Measurements from ENCODE around the gene CSTA. TPM values are rescaled to one million over a fixed set of nuclear protein-coding genes. Genes with fewer than 3 reads are reported as not detected.

CSTA gene
- polyA plus RNA-seq, 3 donors: 211 to 582 (median 515) TPM

DNA sequence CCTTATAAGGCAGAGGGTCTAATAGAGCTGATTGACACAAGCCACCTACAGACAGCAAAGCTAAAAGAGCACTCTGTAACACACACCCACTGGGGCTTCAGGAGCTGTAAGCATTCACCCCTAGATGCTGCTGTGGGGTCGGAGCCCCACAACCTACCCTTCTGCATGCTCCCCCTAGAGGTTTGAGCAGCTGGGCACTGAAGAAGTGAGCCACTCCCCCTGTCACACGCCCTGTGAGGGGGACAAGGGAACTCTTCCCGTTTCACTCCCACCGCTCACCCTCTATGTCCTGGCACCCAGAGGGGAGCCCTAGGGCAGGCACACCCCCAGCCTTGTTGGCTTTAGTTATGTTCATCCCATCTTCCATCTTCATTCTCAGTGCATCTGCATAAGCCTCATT, 9.4 kb upstream of the CSTA start:
- Histone ChIP-seq H3K9me3 (replicated peaks in 1 of 2; ENCODE audit: control insufficient read depth in 1 of 2, insufficient read depth in 1 of 2, low read length in 2 of 2) (no peaks in the 10 kb centered on the region), H3K79me2 (ENCODE audit: insufficient read depth, low read length) (no peaks in the 10 kb centered on the region), H2AFZ (ENCODE audit: insufficient read depth, low read depth, low read length, poor library complexity, severe bottlenecking) (no peak overlapping the region), H3K4me3 (replicated peaks in 1 of 3; ENCODE audit: low read depth in 2 of 3, low read length in 3 of 3) (no peak overlapping the region), H4K20me1 (ENCODE audit: insufficient read depth, low read length) (no peaks in the 10 kb centered on the region), H3K4me2 (replicated peaks; ENCODE audit: extremely low read depth, low read length, poor library complexity, severe bottlenecking) (no peak overlapping the region), H3K27ac (ENCODE audit: low read depth in 1 of 2, low read length in 2 of 2) (no peak overlapping the region), H3K36me3 (replicated peaks in 1 of 2; ENCODE audit: control insufficient read depth in 1 of 2, insufficient read depth in 2 of 2, low read length in 2 of 2) (no peaks in the 10 kb centered on the region), H3K9ac (ENCODE audit: insufficient read depth, low read length, poor library complexity, severe bottlenecking) (no peak overlapping the region), H3K27me3 (ENCODE audit: control insufficient read depth in 2 of 2, insufficient read depth in 2 of 2, low read length in 2 of 2) (no peaks in the 10 kb centered on the region), H3K4me1 (ENCODE audit: control insufficient read depth in 1 of 2, insufficient read depth in 2 of 2, low read length in 2 of 2) (peaks cover 21 to 27% of the 10 kb centered on the region in 2 donors)
- DNase-seq: no peak
- Mint-ChIP-seq H3K4me3 (no peak overlapping the region), H3K36me3 (peaks cover 0 to 2% of the 10 kb centered on the region in 2 donors), H3K4me1 (peaks cover 33% of the 10 kb centered on the region), H3K27me3 (ENCODE audit: low read depth in 3 of 3) (peaks cover 0 to 2% (median 0%) of the 10 kb centered on the region in 3 donors), H3K27ac (no peak overlapping the region), H3K9me3 (peaks cover 0 to 4% (median 0%) of the 10 kb centered on the region in 7 donors)
- intact Hi-C loops (cut with micrococcal nuclease): no loop called here
- WGBS (ENCODE audit: insufficient coverage): 79% methylated on average over 4 of the region's 4 CpGs
- TF ChIP-seq, protein P1, sequence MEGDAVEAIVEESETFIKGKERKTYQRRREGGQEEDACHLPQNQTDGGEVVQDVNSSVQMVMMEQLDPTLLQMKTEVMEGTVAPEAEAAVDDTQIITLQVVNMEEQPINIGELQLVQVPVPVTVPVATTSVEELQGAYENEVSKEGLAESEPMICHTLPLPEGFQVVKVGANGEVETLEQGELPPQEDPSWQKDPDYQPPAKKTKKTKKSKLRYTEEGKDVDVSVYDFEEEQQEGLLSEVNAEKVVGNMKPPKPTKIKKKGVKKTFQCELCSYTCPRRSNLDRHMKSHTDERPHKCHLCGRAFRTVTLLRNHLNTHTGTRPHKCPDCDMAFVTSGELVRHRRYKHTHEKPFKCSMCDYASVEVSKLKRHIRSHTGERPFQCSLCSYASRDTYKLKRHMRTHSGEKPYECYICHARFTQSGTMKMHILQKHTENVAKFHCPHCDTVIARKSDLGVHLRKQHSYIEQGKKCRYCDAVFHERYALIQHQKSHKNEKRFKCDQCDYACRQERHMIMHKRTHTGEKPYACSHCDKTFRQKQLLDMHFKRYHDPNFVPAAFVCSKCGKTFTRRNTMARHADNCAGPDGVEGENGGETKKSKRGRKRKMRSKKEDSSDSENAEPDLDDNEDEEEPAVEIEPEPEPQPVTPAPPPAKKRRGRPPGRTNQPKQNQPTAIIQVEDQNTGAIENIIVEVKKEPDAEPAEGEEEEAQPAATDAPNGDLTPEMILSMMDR (IDR thresholded peaks at IDR 0.05): no peak

DNA sequence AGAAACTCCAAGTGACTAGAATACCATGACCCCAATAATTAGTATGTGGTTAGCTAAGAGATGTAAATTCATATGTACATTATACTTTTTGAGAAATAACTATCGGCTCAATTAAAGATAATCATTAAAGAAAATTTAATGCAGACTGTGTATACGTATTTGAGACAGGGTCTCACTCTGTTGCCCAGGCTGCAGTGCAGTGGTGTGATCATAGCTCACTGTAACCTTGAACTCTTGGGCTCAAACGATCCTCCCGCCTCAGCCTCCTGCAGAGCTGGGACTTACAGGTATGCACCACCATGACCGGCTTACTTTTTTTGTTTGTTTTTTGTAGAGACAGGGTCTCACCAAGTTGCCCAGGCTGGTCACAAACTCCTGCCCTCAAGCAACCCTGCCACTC, 8.7 kb upstream of the CSTA start:
- no peak overlapping the region for H3K4me3 ChIP-seq (replicated peaks in 1 of 3; ENCODE audit: low read depth in 2 of 3, low read length in 3 of 3)
- no peaks in the 10 kb centered on the region for H3K9me3 ChIP-seq (replicated peaks in 1 of 2; ENCODE audit: control insufficient read depth in 1 of 2, insufficient read depth in 1 of 2, low read length in 2 of 2)
- Mint-ChIP-seq H3K4me3 (no peak overlapping the region), H3K27me3 (ENCODE audit: low read depth in 3 of 3) (peaks cover 0 to 2% (median 0%) of the 10 kb centered on the region in 3 donors), H3K9me3 (peaks cover 0 to 4% (median 0%) of the 10 kb centered on the region in 7 donors), H3K27ac (no peak overlapping the region), H3K36me3 (peaks cover 0 to 2% of the 10 kb centered on the region in 2 donors), H3K4me1 (peaks cover 37% of the 10 kb centered on the region)
- peaks cover 21 to 27% of the 10 kb centered on the region in 2 donors for H3K4me1 ChIP-seq (ENCODE audit: control insufficient read depth in 1 of 2, insufficient read depth in 2 of 2, low read length in 2 of 2)
- TF ChIP-seq, protein P1 (IDR thresholded peaks at IDR 0.05): no peak
- H3K27ac ChIP-seq (ENCODE audit: low read depth in 1 of 2, low read length in 2 of 2): no peak overlapping the region
- no peak overlapping the region for H3K9ac ChIP-seq (ENCODE audit: insufficient read depth, low read length, poor library complexity, severe bottlenecking)
- H2AFZ ChIP-seq (ENCODE audit: insufficient read depth, low read depth, low read length, poor library complexity, severe bottlenecking): no peak overlapping the region
- no peaks in the 10 kb centered on the region for H3K79me2 ChIP-seq (ENCODE audit: insufficient read depth, low read length)
- no peaks in the 10 kb centered on the region for H3K27me3 ChIP-seq (ENCODE audit: control insufficient read depth in 2 of 2, insufficient read depth in 2 of 2, low read length in 2 of 2)
- no peaks in the 10 kb centered on the region for H4K20me1 ChIP-seq (ENCODE audit: insufficient read depth, low read length)
- DNase-seq: no peak
- H3K4me2 ChIP-seq (replicated peaks; ENCODE audit: extremely low read depth, low read length, poor library complexity, severe bottlenecking): no peak overlapping the region
- intact Hi-C loops (cut with micrococcal nuclease): no loop called here
- H3K36me3 ChIP-seq (replicated peaks in 1 of 2; ENCODE audit: control insufficient read depth in 1 of 2, insufficient read depth in 2 of 2, low read length in 2 of 2): no peaks in the 10 kb centered on the region
- WGBS (ENCODE audit: insufficient coverage): 87% methylated on average over 3 of the region's 5 CpGs

All from CD14-positive monocyte (primary cell).